Mesenteric fat pad (tissue), 1 donor: Measurements from ENCODE around the gene MEF2B. TPM values are rescaled to one million over a fixed set of nuclear protein-coding genes. Genes with fewer than 3 reads are reported as not detected.
"Not testable (repeated sequence)": the region's sequence is repeated elsewhere in the genome, so short reads cannot be mapped to it uniquely, and the experiment has no call there.

ENCODE experiments used
- DNase-seq: peaks from one replicate; pipeline ENCODE4 v3.0.0-alpha.2; 2020; ENCODE audit warnings: low spot score
- total RNA-seq: library from RNA; stranded (reverse); fragmentation: NEBNext Ultra II Directional; extraction: Animal tissue kit (Norgen Biotek cat#: 25700); gene quantifications from one replicate; pipeline ENCODE4 v1.2.1, GENCODE V29; 2021
- donor health status: DM: yes; HTN: yes; CAD: no.

Gene MEF2B
- total RNA-seq, 1 donor from 2014 or later, result 2.0 TPM

- DNase-seq, result no peak
Observed at GRCh38 chr19:19193926-19194325, 23.9 kb upstream of the MEF2B start.

- DNase-seq, result no peak
Observed at GRCh38 chr19:19192910-19193423, 22.9 kb upstream of the MEF2B start.

DNA sequence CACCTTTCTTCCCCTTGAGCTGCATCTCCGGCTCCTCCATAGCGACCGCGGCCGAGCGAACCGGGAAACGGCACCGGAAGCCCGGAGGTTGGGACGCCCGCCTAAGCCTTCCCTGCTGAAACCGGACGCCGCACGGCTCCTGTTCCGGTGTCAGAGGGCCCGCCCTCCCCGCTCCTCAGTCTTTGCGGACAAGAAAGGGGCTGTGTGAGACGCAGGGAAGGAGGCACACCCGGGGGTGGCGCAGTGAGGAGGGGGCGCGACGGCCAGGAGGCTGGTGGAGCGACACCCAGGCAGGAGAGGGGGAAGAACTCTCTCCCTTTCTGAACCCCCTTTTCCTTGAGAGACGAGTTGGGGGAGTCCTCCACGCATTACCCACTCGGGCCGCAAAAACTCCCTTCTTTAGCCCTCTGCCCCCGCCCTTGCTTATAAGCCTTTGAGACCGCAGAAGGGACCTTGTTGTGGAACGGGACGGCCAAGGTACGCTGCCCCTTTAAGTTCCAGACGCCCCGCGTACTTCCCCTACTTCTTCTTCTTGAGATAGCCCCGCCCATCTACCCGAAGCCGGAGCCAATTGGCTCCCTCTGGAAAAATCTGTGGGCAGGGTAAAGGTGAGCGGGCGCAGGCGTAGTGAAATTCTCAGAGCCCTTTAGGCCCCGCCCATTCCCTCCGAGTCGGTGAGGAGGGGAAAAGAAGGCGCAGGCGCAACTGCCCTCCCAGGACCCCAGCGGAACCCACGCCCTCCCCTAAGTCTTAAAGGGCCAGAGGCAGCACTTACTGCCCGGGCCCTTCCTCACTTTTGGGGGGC is 22.2 kb upstream of the MEF2B start, which contains the start of the genes BORCS8 and RFXANK:
TSS of gene BORCS8 (minus strand) at position 75 of the 805 bp plus-strand sequence. CDS start at position 40, 35 bp downstream.
TSS of gene RFXANK (plus strand) at position 181 of the 805 bp plus-strand sequence. CDS start 1,689 bp downstream, outside the sequence.
- DNase-seq, result peak; percentile 99

- DNase-seq, result no peak
Observed at GRCh38 chr19:19191768-19192077, 21.7 kb upstream of the MEF2B start.

- no peak for DNase-seq
Observed at GRCh38 chr19:19186742-19187141, 16.7 kb upstream of the MEF2B start.

DNA sequence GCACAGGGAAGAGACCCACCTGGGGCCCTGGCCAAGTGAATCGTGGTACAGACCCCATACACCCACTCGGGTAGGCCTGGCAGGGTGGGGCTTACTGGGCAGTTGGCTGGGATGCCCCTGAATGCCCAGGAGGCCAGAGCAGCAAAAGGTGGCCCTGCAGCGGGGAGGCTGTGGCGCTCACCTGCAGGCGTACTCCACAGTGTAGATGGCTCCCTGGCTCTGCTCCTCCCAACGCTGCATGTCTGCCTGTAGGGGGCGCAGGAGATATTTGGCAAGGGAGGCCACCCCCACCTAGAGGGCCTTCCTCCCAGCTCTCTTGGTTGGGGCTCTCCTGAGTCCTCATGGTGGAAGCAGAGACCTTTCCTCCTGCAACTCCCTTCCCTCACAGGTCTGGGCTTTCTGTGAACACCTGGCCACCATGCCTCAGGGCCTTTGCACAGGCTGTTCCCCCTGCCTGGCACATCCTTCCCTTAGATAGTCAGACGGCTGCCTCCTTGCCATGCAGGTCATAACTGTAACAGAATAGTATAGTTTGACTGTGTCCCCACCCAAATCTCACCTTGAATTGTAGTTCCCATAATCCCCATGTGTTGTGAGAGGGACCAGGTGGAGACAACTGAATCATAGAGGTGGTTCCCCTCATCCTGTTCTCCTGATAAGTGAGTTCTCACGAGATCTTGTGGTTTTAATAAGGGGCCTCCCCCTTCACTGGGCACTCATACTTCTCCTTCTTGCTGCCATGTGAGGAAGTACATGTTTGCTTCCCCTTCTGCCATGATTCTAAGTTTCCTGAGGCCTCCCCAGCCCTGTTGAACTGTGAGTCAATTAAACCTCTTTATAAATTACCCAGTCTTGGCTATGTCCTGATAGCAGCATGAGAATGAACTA is 16.0 kb upstream of the MEF2B start:
- no peak for DNase-seq

GRCh38 chr19:19181488-19181998 is 11.5 kb upstream of the MEF2B start:
- no peak for DNase-seq

- DNase-seq, result no peak
Observed at GRCh38 chr19:19179548-19180441, 9.7 kb upstream of the MEF2B start.

- no peak for DNase-seq
Observed at GRCh38 chr19:19176950-19177349, 6.9 kb upstream of the MEF2B start.

DNA sequence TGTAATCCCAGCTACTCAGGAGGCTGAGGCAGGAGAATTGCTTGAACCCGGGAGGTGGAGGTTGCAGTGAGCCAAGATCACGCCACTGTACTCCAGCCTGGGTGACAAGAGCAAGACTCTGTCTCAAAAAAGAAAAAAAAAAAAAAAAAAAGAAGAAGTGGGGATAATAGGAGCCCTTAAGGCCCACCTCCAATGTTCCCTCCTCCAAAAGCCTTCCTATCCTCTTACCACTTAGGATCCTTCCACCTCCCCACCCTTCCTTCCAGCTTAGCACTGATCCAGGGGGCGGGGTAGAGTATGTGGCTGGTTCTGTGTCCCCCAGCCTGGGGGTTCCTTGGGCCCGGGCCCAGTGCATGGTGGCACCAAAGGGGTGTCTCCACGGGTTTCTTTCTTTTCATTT is 3.2 kb upstream of the MEF2B start:
- not testable (repeated sequence) for DNase-seq

GRCh38 chr19:19171821-19172532 is 1.9 kb upstream of the MEF2B start:
- DNase-seq, result no peak

GRCh38 chr19:19170873-19171672 is 1.0 kb upstream of the MEF2B start:
- DNase-seq, result no peak

- no peak for DNase-seq
Observed at GRCh38 chr19:19169236-19170052, 619 bp downstream of the MEF2B start.

DNA sequence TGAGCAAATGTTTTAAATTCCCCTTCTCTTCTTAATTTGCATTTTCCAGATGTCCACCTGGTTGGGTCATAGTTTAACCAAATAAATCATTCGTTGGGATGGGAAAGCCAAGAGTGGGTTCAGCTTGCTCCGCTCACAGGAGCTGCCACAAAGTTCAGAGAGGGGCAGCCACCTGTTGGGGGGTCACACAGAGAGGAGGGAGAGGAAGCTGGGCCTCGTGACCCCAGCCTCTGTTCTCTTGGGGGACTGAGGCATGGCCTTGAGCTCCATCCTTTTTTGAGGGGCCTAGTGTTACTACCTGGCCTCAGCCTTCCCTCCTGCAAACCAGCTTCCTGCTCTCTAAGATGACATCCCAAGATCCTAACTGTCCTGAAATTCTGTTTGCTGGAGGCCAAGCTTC is 2.5 kb downstream of the MEF2B start:
- DNase-seq, result no peak

DNA sequence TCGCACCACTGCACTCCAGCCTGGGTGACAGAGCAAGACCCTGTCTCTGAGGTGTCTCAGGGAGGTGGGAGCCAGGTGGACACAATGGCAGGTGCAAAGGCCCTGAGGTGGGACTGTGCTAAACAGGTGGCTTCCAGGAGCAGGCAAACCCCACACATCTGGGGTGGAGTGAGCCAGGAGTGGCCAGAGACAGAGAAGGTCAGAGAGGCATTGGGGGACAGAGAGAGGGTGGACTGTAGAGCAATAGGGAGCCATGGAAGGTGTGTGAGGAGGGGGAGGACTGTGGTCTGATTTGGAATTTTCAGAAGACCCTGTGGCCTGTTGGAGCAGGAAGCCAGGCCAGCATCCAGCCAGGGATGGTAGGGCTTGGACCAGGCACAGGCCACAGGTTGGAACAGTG is 4.7 kb downstream of the MEF2B start:
- DNase-seq, result no peak

DNA sequence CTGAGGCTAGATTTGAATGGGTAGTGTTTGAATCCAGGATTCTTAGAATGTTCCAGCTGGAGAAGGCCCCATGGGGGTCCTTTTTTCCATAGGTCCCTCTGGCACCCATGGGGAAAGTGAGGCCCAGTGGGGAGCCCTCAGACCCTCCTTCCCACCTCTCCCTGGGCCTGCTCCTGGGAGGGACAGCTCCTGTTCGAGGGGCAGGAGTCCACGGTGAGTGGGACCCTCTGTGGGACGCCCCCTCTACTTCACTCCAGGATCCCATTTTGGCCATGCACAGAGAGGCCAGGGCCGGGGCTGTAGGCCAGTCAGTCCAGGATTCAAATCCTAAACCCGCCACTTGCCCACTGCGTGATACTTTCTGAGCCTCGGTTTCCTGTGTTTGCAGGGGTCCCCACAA is 7.6 kb downstream of the MEF2B start:
- DNase-seq, result no peak

DNA sequence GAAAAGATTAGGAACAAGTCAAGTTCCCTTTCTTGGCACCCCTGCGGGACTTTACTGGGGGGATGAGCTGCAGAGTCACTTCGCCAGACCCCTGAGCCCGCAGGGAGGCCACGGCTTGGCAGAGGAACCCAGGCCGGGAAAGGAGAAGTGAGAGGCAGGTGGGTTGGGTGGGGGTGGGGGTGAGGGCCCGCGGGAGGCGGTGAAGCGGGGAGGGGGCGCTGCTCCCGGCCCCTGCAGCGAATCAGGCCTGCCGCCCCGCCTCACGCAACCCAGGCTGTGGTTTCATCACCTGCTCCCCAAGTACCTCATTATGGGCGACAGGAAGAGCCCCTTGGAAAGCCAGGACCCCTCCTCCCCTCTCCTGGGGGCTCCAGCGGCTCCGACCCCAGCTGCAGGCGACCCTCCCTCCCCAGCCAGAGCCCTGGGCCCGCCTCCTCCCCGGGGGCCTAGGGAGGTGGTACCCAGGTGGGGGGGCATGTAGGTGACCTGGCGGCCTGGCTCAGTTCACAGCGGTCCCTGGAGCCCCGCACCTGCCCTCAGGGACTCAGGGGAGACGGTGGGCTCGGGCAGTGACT is 9.5 kb downstream of the MEF2B start:
- DNase-seq, result no peak

DNA sequence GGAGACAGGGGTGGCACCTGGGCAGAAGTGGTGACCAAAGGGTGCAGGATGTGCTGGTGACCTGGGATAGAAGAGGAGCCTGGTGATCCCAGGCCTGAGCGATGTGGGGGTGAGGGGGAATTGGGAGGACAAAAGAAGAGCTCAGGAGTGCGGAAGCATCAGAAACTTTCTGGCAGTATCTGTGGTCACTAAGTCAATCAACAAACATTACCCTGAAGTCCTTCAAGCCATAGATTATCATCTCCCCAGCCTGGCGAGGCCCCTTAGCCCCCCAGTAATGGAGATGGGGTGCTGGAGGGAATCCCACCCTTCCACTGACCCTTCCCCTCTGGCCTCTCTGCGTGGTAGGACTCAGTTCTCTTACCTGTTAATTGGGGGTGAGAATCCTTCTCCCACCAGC is 10.5 kb downstream of the MEF2B start:
- no peak for DNase-seq
